Natural killer cell (primary cell): ENCODE data around the gene CYP19A1. TPM values are rescaled to one million over a fixed set of nuclear protein-coding genes. Genes with fewer than 3 reads are reported as not detected.

ENCODE experiments used
- ATAC-seq, 3 donors: fragments of 150-1000 bp in 2 of 3; fragments of 200-7000 bp in 1 of 3; cut with Tn5 transposase; 1 replicate in 1 of 3; 2 replicates in 2 of 3; pipeline ENCODE4 v1.10.0; 2021; ENCODE audit warnings: mild to moderate bottlenecking in 2 of 3, moderate library complexity in 2 of 3
- DNase-seq, 2 donors: peaks; one replicate each; pipeline versions ENCODE4 v3.0.0 to v3.0.0-alpha.2; 2013 to 2021; ENCODE audit warnings: mixed read lengths in 1 of 2
- H3K27ac ChIP-seq: one replicate; pipeline ENCODE4 v1.5.1; 2013; ENCODE audit warnings: mild to moderate bottlenecking, low read length
- H3K27me3 ChIP-seq: one replicate; pipeline ENCODE4 v1.6.1; 2013; ENCODE audit warnings: low read length; ENCODE audit not compliant: control insufficient read depth, insufficient read depth
- H3K36me3 ChIP-seq: one replicate; pipeline ENCODE4 v1.6.1; 2013; ENCODE audit warnings: low read length; ENCODE audit not compliant: control insufficient read depth, insufficient read depth
- H3K4me1 ChIP-seq: one replicate; pipeline ENCODE4 v1.6.1; 2013; ENCODE audit warnings: low read length; ENCODE audit not compliant: control insufficient read depth, insufficient read depth
- H3K4me3 ChIP-seq: one replicate; pipeline ENCODE4 v1.5.1; 2013; ENCODE audit warnings: low read length
- H3K9me3 ChIP-seq: one replicate; pipeline ENCODE4 v1.6.1; 2013; ENCODE audit warnings: low read length; ENCODE audit not compliant: control insufficient read depth, insufficient read depth
- H3K27ac Mint-ChIP-seq, 2 donors: one replicate each; pipeline ENCODE4 v1.8.0; 2022; ENCODE audit warnings: mild to moderate bottlenecking in 2 of 2, mixed read lengths in 2 of 2, moderate library complexity in 1 of 2
- H3K27me3 Mint-ChIP-seq, 2 donors: one replicate each; pipeline ENCODE4 v1.8.0; 2022; ENCODE audit warnings: low read depth in 2 of 2, mixed read lengths in 2 of 2
- H3K36me3 Mint-ChIP-seq: one replicate; pipeline ENCODE4 v1.8.0; 2022; ENCODE audit warnings: mixed read lengths
- H3K4me1 Mint-ChIP-seq, 2 donors: one replicate each; pipeline ENCODE4 v1.8.0; 2022; ENCODE audit warnings: mixed read lengths in 2 of 2
- H3K4me3 Mint-ChIP-seq: one replicate; pipeline ENCODE4 v1.8.0; 2022; ENCODE audit warnings: mild to moderate bottlenecking, moderate library complexity, mixed read lengths
- H3K9me3 Mint-ChIP-seq, 2 donors: one replicate each; pipeline ENCODE4 v1.8.0; 2022; ENCODE audit warnings: mixed read lengths in 2 of 2
- CTCF ChIP-seq: fragments of 200-600 bp; IDR thresholded peaks from one replicate; pipeline ENCODE4 v1.8.0; 2022; ENCODE audit warnings: antibody characterized with exemption
- WGBS: methylation state at CpG from one replicate; pipeline ENCODE4 v1.1.7; 2013; ENCODE audit warnings: missing lambda C conversion rate; ENCODE audit not compliant: insufficient coverage; 5-methylcytosine and 5-hydroxymethylcytosine counted together
- intact Hi-C: fragments of 100-400 bp; cut with micrococcal nuclease; formaldehyde crosslinking; loops from one replicate; pipeline ENCODE4 v1.14.2; 2022
- total RNA-seq, 4 donors: library from RNA; stranded (reverse); fragments of 120-200 nt in 1 of 4; gene quantifications; one replicate each; pipeline versions ENCODE4 v1.2.3 to v1.2.4, GENCODE V29; 2013 to 2022

Gene CYP19A1
- total RNA-seq, 3 donors from 2014 or later (not counting 1 experiment from before 2014, with no cell fraction given) = not detected

- Mint-ChIP-seq H3K9me3 (no peaks in the 10 kb centered on the region), H3K4me3 (no peak overlapping the region), H3K27me3 (peaks cover 2 to 24% of the 10 kb centered on the region in 2 donors), H3K27ac (no peak overlapping the region), H3K4me1 (no peaks in the 10 kb centered on the region), H3K36me3 (no peaks in the 10 kb centered on the region)
- no peak for ATAC-seq
- TF ChIP-seq CTCF = no peak
- 93% methylated on average over 2 of the region's 2 CpGs for WGBS
- intact Hi-C loops = no loop called here
- H3K9me3 ChIP-seq = no peaks in the 10 kb centered on the region
- DNase-seq = no peak
- no peaks in the 10 kb centered on the region for H3K27me3 ChIP-seq
- no peak overlapping the region for H3K4me3 ChIP-seq
- H3K27ac ChIP-seq = no peak overlapping the region
- H3K4me1 ChIP-seq = no peaks in the 10 kb centered on the region
- H3K36me3 ChIP-seq = no peaks in the 10 kb centered on the region
Observed at GRCh38 chr15:51255533-51255932, 82.9 kb downstream of the CYP19A1 start.

- H3K4me3 ChIP-seq = no peak overlapping the region
Observed at GRCh38 chr15:51253366-51253765, 85.0 kb downstream of the CYP19A1 start.

DNA sequence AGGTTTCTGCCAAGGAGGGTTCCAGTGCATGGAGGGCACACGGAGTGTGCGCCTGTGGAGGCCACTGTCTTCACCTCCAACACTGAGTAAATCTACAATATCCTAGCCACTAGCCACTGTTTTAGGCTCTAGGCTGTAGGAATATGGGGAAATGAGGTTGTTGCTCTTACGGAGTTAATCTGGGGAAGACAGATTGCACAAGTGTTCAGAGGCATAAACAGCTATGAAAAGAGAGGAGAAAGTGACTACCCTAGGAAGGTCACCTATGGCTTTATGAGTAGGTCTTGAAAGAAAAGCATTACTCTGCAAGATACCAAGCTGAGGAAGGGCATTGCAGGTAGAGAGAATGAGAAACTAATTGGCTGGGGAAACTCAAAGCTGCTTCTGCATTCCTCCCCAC is 85.7 kb downstream of the CYP19A1 start:
- DNase-seq (no peak), ATAC-seq (no peak)
- Histone ChIP-seq H3K36me3 (no peaks in the 10 kb centered on the region), H3K9me3 (no peaks in the 10 kb centered on the region), H3K4me1 (no peaks in the 10 kb centered on the region), H3K4me3 (no peak overlapping the region), H3K27me3 (no peaks in the 10 kb centered on the region), H3K27ac (no peak overlapping the region)
- TF ChIP-seq CTCF = no peak
- Mint-ChIP-seq H3K4me1 (no peaks in the 10 kb centered on the region), H3K27ac (no peak overlapping the region), H3K9me3 (peaks cover 0 to 2% of the 10 kb centered on the region in 2 donors), H3K36me3 (no peaks in the 10 kb centered on the region), H3K4me3 (no peak overlapping the region), H3K27me3 (peaks cover 0 to 7% of the 10 kb centered on the region in 2 donors)
- intact Hi-C loops = no loop called here
- 91% methylated on average over 3 of the region's 3 CpGs for whole genome bisulfite sequencing

More at GRCh38 chr15:51253366-51253765, 85.0 kb downstream of the CYP19A1 start:
- no peak for DNase-seq
- Mint-ChIP-seq H3K27ac (no peak overlapping the region), H3K27me3 (peaks cover 6 to 7% of the 10 kb centered on the region in 2 donors), H3K9me3 (peaks cover 0 to 2% of the 10 kb centered on the region in 2 donors), H3K36me3 (no peaks in the 10 kb centered on the region), H3K4me1 (no peaks in the 10 kb centered on the region), H3K4me3 (no peak overlapping the region)
- intact Hi-C loops = no loop called here
- H3K9me3 ChIP-seq = no peaks in the 10 kb centered on the region
- H3K36me3 ChIP-seq = no peaks in the 10 kb centered on the region
- no peak for ATAC-seq
- H3K4me1 ChIP-seq = no peaks in the 10 kb centered on the region
- no peak for TF ChIP-seq CTCF
- 79% methylated on average over 2 of the region's 2 CpGs for WGBS
- no peak overlapping the region for H3K27ac ChIP-seq
- H3K27me3 ChIP-seq = no peaks in the 10 kb centered on the region

DNA sequence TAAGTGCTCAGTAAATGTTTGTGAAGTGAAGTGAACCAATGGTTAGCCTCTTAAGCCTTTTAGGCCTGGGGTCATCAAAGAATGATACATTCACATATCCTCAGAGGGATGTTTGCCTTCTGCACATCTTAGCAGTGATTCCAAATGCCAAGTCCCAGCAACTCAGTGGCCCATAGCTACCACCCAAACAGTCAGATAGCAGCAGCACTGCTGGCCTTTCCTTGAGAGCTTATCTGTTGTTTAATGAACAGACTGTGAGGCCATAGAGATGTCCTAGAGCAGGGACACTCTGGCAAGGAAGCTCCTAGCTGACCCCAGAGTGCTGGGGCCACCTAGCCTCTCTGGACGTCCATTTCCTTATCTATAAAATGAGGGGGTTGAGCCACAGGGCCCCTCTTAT is 86.8 kb downstream of the CYP19A1 start:
- H3K27ac Mint-ChIP-seq = no peak overlapping the region
- H3K27me3 Mint-ChIP-seq = peaks cover 0 to 10% of the 10 kb centered on the region in 2 donors
- no peak overlapping the region for H3K4me3 ChIP-seq
- H3K4me1 ChIP-seq = no peaks in the 10 kb centered on the region
- H3K9me3 Mint-ChIP-seq = peaks cover 0 to 2% of the 10 kb centered on the region in 2 donors
- H3K36me3 Mint-ChIP-seq = no peaks in the 10 kb centered on the region
- no peak for ATAC-seq
- 44% methylated on average over 1 of the region's 1 CpG for WGBS
- no peak overlapping the region for H3K27ac ChIP-seq
- no peaks in the 10 kb centered on the region for H3K9me3 ChIP-seq
- no peak overlapping the region for H3K4me3 Mint-ChIP-seq
- no peak for DNase-seq
- no peaks in the 10 kb centered on the region for H3K4me1 Mint-ChIP-seq
- H3K36me3 ChIP-seq = no peaks in the 10 kb centered on the region
- H3K27me3 ChIP-seq = no peaks in the 10 kb centered on the region
- intact Hi-C loops = no loop called here
- no peak for TF ChIP-seq CTCF
